HG03095 (cell line): ENCODE data around the gene M1AP.

Experiments used
- ATAC-seq: cut with Tn5 transposase; IDR thresholded peaks from one replicate; pipeline ENCODE4 v1.9.1; 2021; ENCODE audit warnings: moderate library complexity; ENCODE audit not compliant: unreplicated experiment

M1AP gene, protein sequence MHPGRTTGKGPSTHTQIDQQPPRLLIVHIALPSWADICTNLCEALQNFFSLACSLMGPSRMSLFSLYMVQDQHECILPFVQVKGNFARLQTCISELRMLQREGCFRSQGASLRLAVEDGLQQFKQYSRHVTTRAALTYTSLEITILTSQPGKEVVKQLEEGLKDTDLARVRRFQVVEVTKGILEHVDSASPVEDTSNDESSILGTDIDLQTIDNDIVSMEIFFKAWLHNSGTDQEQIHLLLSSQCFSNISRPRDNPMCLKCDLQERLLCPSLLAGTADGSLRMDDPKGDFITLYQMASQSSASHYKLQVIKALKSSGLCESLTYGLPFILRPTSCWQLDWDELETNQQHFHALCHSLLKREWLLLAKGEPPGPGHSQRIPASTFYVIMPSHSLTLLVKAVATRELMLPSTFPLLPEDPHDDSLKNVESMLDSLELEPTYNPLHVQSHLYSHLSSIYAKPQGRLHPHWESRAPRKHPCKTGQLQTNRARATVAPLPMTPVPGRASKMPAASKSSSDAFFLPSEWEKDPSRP

DNA sequence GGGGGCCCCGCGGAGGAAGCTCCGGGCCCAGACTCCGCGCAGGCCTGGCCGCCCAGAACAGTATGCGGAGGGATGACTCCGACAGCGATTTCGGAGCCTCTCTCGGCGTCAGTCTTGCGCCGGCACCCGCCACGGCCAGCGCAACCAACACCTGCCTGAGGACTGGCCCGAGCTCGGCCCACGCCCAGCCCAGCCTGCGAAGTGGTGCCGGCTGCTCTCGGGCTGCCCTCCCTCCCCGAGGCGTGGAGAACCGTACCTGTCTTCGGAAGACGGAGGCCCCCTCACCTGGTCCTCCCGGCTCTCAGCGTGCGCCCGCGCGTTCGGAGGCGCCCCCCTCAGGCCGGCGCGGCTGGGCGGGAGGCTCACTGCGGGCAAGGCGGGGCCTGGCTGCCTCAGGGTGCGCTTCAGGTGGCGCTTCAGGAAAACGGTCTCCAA lies at the start of gene M1AP:
M1AP (minus strand) TSS at position 322 of the 435 bp plus-strand sequence. CDS start 8,055 bp downstream, outside the sequence.
- no peak for ATAC-seq

DNA sequence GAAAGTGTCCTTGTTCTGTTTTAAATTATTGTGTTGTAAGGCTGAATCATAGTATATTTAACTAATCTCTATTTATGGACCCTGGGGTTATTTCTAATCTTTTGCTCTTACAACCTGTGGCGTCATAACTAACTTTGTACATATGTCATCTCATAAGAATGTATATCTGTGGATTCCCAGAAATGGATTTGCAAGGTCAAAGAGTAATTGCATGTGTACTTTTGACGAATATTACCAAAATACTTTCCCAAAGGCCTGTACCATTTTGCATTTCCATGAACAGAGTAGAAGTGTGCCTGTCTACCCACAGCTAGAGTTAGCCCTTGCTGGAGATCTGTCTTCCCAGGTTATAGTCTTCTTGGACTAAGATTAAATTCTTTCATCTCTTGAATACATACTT lies 48.7 kb upstream of the M1AP start:
- ATAC-seq, result no peak

DNA sequence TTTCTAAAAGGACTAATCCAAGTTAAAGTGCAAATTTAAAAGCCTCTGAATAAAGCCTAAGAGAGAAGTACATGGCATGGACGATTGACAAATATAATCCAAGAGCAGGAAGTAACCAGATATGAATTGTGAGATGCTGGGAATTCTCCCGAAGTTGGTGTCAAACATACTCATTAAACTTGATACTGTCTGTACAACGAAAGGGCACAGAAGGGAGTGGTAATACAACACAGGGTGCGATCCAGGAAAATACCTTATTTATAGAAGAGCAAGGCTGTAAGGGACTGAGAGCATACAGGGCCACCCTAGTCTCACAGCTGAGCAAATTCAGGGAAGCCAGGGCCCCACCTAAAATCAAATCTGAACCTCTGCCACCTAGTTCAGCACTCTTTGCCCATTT lies 47.5 kb upstream of the M1AP start:
- no peak for ATAC-seq

DNA sequence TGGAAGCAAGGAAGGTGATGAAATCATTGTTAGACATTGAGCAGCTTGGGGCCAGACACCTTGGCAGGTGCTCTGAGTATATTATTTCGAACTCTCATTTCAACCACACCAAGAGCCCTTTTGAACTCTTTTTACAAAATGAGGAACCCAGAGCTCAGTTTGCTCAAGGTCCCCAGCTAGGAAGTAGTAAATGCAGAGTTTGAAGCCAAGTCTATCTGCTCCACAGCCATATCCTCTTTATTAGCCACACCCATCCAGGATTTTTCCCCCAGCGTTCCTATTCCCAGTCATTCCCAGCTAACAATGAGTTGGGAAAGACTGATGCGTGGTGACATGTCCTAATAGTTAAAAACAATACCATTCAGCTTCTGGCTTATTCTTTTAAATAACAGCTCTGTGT lies 46.2 kb upstream of the M1AP start:
- ATAC-seq, result no peak

DNA sequence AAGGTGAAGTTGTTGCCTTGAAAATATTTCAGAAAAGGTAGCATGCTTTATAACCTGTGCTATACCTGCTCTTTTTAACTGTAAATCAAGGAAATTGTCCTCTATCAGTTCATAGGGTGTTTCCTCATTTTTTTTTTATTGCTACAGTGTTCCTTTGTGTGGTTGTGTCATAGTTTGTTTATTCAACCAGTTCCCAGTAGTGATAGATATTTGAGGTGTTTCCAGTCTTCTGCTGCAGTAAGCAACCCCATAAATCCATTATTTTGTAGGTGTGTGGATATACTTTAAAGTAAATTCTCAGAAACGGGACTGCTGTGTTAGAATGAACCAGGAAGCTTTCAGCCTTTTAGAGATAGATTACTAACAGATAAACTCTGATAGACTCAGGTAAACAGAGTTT lies 45.5 kb upstream of the M1AP start:
- no peak for ATAC-seq

DNA sequence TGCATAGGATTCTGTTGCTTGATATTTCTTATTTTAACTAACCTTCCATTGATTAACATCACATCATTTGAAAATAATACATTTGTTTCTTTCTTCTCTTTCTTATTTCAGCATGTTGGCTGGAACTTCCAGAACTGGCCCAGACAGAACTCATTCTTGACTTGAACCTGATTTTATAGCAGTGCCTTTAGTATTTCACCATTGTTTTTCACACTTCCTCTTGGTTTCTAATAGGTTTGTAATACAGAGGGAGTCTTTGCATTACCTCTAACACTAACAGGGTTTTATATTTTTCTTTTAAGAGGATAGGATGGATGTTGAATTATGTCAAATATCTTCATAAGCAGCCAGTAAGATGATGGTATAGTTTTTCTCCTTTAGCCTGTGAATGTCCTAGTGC lies 45.1 kb upstream of the M1AP start:
- no peak for ATAC-seq

DNA sequence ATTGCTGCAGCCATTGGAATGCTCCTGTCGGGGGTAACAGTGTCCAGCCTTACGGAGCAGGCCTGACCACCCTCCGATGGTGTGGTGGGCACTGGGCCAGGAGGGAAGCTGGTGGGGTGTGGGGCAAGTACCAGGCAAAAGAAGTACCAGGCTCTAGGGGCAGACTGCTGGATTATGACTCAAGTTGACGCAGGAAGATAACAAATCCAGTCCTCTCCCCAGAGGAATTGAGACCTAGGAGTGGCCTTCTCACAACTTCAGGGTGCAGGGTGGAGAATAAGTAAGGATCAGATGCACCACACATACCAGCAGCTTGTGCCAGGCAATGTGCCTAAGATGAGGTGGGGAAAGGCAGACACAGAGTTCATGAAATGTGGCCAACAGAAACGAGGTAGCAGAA lies 43.8 kb upstream of the M1AP start:
- no peak for ATAC-seq

DNA sequence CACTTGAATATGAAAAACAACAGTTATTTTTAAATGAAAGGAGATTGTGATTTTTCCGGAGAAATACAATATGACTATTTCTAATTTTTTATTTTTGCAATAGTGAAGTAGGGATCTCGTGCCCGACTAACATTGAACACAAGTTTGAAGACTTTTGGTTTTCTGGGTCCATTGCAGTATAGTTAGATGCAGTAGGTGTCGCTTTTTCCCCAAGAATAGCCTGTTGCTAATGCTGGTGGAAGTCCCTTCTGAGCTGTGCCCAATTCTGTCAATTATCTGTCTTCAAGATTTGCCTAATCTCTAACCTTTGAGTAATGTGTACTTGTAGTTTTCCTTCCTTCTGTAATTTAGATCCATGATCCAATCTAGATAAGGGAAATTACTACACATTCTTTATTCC lies 42.4 kb upstream of the M1AP start:
- ATAC-seq, result peak; percentile 81

DNA sequence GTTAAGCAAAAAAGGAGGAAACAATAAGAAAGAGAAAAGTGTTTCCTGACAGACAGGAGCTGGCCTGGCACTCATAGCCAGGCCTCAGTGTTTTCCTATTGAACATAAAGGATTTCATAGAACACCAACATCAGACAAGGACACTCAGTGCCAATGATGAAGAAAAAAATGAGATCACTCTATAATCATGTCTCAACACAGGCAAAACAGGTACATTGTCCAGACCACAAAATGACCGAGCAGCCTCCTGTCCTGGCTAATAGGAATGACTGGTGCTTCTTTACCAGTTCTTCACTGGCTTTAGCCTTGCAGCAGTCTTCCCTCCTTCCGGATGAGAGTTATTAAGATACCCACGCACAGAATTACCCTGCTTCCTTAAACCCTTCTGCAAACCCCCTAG lies 41.5 kb upstream of the M1AP start:
- ATAC-seq, result no peak

DNA sequence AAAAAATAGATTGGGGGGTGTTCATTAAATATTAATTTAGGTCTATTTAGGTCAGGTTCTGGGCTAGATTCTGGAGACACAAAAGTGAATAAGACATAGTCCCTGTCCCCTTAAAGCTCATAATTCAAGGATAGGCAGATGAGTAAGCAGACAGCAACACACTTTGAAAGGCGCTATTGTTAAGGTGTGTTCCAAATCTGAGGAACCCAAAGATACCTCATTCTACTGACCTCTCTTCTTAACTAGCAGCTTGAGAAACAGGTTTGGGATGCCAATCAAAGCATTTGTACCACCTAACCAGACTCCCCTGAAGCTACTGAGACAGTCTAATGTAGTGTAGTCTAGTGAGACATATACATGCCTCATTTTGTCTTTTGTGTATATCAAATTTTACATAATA lies 40.8 kb upstream of the M1AP start:
- no peak for ATAC-seq

DNA sequence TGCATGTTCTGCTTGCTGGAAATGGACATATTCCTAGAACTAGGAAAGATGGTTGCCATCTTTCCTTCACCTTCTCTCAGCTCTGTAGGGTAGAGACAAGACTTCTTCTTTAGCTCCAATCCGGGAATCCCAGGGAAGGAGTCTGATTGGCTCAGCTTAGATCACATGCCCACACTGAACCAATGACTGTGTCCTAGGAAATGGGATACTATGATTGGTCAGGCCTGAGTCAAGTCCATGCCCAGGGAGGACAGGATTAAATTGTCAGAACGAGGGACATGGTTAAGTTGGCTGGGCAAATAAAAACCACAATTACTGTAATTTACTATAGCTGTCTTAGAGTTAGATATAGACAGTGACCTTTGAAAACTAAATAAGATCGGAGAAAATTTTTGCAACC lies 37.3 kb upstream of the M1AP start:
- no peak for ATAC-seq

DNA sequence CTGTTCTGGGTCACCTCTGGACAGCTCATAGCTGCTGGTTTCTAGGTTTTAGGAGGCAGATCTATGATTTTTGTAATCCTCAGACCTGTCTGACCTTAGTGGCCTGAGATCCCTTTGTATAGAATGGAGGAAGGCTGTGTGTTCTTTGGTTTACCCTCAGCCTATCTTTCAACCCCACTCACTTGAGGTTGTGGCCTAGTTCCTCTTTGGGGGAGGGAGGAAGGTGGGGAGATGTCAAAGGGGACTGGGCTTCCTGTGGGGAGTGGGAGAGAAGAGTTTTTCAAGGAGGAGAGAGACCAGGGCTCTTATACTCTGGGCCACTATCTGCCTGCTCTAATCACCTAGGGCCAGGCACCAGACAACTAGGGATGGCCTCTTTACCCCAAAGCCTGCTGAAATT lies 34.4 kb upstream of the M1AP start:
- ATAC-seq, result no peak

DNA sequence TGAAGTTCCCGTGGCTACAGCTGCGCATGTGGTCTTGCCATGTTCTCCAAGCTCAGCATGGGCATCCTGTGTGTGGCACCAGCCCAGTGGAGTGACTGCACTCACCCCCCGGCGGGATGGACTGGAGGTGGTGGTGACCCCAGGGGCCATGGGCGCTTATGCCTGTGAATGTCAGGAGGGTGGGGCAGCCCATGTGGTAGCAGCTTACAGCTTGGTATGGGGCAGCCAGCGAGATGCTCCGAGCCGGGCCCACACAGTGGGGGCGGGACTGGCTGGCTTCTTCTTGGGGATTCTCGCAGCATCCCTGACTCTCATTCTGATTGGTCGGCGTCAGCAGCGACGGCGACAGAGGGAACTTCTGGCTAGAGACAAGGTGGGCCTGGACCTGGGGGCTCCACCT lies 31.5 kb upstream of the M1AP start:
- no peak for ATAC-seq

DNA sequence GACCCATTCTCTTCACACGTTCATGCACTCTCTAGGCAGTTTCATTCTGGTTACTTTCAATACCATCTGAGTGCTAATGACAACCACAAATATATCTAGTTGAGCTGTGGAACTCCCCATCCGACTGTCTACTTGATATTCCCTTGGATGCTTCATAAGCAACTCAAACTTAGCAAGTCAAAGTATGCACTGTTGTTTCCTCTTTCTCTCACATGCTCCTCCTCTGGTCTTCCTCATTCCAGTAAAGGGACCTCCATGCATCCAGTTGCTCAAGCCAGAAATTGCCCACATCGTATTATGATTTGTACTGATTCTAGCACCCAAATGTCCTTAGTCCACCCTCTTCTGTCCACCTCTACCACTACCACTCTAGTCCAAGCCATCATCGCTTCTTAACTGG lies 28.2 kb upstream of the M1AP start:
- no peak for ATAC-seq

DNA sequence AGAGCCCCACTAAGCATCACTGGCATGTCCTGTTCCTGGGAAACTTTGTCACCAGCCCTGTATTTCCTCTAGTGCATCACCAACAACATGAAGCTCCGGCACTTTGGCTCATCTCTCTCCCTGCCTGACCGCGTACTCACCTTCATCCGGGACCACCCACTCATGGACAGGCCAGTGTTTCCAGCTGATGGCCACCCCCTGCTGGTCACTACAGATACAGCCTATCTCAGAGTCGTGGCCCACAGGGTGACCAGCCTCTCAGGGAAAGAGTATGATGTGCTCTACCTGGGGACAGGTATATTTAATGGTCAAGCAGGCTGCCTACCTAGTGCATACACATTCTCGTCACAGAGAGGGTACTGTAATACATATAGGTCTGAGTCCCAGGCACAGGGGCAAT lies 27.0 kb upstream of the M1AP start:
- ATAC-seq, result no peak

DNA sequence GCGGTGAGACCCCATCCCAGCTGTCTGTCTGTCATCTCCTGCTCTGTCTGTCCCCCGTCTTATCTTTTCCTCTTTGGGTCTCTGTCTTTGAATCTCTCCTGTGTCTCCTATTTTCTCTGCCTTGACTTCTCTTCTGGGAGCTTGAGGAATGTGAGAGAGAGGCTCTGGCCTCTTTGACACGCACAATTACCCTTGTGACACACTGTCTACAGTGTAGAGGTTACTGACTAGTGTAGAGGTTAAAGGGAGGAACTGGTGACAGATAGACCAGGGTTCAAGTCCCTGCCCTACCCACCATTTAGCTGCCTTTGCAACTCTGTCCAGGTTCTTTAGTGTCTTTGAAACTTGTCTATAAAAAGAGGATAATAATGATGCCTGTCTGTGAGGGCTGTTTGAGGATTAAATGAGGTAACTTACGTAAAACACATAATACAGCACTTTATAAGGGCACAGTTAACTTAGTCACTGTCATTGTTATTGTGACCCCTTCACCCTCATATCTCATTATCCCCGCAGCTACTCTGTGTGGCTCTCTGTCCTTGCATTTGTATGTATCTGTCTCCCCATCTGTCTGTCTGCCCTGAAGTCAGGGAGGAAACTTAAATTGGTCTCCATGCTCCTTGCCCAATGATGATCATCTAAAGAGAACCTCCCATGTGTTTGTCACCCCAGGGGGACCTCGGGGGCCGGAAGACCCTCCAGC lies 25.8 kb upstream of the M1AP start:
- ATAC-seq, result no peak

DNA sequence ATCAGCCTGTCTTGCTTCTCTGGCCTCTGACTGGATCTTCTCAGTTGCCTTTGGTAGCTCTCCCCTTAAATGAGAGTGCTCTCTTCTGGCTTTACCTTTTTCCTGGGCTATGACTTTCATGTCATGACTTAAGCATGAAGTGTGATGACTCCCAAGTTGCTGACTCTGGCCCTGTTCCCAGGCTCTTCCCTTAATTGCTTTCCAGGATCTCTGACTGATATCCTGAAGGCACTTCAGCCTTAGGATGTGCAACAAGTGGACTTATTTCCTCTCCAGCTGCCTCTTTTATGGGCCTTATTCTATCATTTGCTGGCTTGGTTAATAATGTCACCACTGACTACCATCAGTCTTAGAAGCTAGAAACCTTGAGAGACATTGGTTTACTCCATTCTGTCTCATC lies 23.3 kb upstream of the M1AP start:
- ATAC-seq, result no peak

DNA sequence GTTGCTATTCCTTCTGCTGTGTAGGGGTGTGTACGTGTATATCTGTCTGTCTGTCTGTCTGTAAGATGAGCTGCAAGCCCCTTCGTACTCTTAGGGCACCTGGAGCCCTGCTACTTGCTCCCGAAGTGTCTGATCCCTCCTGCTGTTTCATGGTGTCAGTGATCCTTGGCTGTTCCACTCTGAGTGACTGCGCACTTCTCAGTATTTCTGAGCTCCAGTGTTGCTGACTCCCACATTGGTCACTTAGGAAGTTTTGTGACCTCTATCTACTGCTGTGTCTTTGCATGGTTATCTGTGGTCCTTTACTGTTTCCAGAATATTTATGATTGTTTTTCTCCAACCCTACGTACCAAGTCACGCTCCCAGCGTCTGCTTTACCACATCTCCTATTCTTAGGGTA lies 22.1 kb upstream of the M1AP start:
- no peak for ATAC-seq

DNA sequence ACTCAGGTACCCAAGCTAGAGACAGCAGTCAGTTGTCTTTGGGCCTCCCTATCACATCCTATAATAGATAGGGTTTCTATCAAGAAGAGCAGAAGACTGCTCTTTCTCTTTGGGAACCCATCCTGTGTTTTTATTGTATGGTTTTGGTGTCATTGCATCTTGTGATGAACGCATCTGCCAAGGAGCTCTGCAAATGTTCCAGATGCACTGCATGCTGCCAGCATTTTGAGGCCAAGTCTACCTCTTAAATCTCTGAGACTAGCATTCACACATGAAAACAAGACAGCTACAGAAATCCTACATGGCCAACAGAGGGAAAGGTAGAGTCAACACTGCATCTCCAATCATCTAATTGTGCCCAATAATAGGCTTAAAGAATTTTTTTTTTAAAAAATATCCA lies 20.0 kb upstream of the M1AP start:
- ATAC-seq, result no peak

DNA sequence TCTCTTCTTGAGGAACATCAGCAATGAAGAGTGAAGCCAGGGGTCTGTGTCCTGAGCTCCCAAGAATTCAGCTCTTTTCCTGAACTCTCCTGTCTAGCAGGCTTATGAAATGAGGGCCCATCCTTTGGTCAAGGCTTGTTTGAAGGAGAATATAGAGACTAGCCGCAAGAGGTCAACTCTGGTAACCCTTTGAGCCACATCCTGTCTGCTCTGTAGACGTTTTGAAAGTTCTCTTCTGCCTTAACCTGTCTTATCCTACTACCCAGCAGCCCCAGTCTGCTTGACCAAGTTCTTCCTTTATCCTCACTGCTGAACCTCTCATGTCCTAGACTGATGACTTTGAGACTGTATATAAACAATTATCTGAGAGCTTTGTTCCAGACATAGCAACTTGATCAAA lies 11.3 kb upstream of the M1AP start:
- ATAC-seq, result no peak

DNA sequence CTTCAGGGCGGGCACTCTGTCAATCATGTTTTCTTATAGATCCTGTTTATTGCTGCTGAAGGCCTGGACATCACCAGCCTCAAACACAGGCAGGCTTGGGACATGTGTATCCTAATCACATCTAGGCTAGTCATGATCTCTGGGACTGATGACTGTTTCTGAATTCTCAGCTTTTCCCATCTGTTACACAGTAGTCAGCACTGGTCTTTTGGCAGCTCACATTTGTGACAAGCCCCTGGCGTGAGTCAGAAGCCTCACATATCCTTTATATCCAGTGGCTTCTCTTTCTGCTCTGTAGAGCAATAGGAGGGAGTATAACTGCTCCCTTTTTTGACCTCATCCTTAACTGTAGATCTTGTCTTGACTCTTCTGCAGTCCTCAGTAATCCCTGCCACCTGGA lies 10.4 kb upstream of the M1AP start:
- ATAC-seq, result no peak

DNA sequence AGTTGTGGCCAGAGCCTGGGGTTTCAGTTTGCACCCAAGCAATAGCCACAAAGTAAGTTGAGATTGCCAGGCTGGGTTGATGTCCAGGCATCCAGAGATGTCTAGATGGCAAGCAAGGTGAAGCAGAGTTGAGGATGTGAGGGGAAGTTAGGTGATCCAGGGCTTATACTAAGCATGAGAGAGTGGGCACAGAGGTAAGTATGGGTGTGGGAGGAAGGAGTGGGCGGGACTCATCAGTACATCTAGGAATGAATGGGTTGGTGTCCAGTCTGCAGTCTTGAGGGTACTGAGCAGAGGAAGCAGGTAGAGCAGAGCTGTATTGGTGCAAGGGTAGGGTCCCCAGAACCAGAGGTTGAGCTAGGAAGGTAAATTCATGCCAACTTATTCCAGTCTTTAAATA lies 7.4 kb upstream of the M1AP start:
- no peak for ATAC-seq
